Neural crest cell (in vitro differentiated cells): ENCODE measurements around the gene ATP2B1. TPM values are rescaled to one million over a fixed set of nuclear protein-coding genes. Genes with fewer than 3 reads are reported as not detected.

Experiments
- DNase-seq: peaks from one replicate; pipeline ENCODE4 v3.0.0; 2021; ENCODE audit warnings: low read depth, mixed read lengths, low spot score
- H3K27ac Mint-ChIP-seq: one replicate; pipeline ENCODE4 v1.8.0; 2021; ENCODE audit warnings: mild to moderate bottlenecking, mixed read lengths; ENCODE audit not compliant: unreplicated experiment
- H3K27me3 Mint-ChIP-seq: 2 replicates; pipeline ENCODE4 v1.8.0; 2021; ENCODE audit warnings: low read depth, mild to moderate bottlenecking, mixed read lengths
- H3K36me3 Mint-ChIP-seq: 2 replicates; pipeline ENCODE4 v1.8.0; 2021; ENCODE audit warnings: low read depth, mild to moderate bottlenecking, mixed read lengths
- H3K4me1 Mint-ChIP-seq: 2 replicates; pipeline ENCODE4 v1.8.0; 2021; ENCODE audit warnings: mixed read lengths
- H3K4me3 Mint-ChIP-seq: one replicate; pipeline ENCODE4 v1.8.0; 2021; ENCODE audit warnings: mild to moderate bottlenecking, mixed read lengths
- H3K9me3 Mint-ChIP-seq: 2 replicates; pipeline ENCODE4 v1.8.0; 2021; ENCODE audit warnings: mixed read lengths
- CTCF ChIP-seq: fragments of 200-600 bp; sonication (generic); conservative IDR thresholded peaks from 2 replicates; pipeline ENCODE4 v1.5.0; 2021; ENCODE audit warnings: antibody characterized with exemption, mild to moderate bottlenecking
- total RNA-seq: library from RNA; stranded (reverse); gene quantifications from 2 replicates; pipeline ENCODE4 v1.2.1, GENCODE V29; 2021

The ATP2B1 gene
- total RNA-seq, 1 donor from 2014 or later, result 50.8 TPM

DNA sequence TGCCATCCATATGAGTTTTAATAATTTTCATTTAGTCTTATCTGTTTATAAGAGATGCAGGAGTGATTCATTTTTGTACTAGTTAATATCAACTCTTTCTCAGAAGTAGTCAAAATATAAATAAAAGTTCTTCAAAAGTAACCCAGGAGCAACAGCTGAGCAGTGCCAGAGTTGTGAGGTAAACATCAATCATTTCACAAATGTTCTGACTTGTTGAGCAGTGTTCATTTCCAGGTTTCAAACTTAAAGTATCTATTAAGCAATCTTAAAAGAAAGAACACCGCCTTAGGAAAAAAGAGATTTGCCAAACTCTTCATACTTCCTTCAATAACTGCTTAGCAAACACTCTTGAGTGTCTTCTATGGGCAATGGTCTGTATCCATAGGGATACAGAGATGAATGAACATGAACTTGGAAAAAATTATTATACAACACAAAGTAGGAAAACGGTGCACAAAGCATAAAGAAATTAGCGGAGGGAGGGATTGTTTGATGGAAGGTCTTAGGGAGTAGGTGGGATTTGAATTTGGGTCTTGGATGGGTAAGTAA is 140.9 kb downstream of the ATP2B1 start:
- Mint-ChIP-seq H3K27ac (no peak overlapping the region), H3K9me3 (peaks cover 3% of the 10 kb centered on the region), H3K27me3 (no peaks in the 10 kb centered on the region), H3K4me1 (no peaks in the 10 kb centered on the region), H3K36me3 (no peaks in the 10 kb centered on the region), H3K4me3 (no peak overlapping the region)
- DNase-seq, result no peak
- TF ChIP-seq CTCF, result no peak

GRCh38 chr12:89566615-89567014 is 142.0 kb downstream of the ATP2B1 start:
- no peak for DNase-seq
- Mint-ChIP-seq H3K4me3 (no peak overlapping the region), H3K9me3 (peaks cover 3% of the 10 kb centered on the region), H3K4me1 (no peaks in the 10 kb centered on the region), H3K36me3 (no peaks in the 10 kb centered on the region), H3K27me3 (no peaks in the 10 kb centered on the region), H3K27ac (no peak overlapping the region)
- TF ChIP-seq CTCF, result no peak

- peaks cover 3% of the 10 kb centered on the region for H3K9me3 Mint-ChIP-seq
- H3K36me3 Mint-ChIP-seq, result no peaks in the 10 kb centered on the region
- no peaks in the 10 kb centered on the region for H3K27me3 Mint-ChIP-seq
- no peak for DNase-seq
- no peak overlapping the region for H3K27ac Mint-ChIP-seq
- no peak overlapping the region for H3K4me3 Mint-ChIP-seq
- no peak for TF ChIP-seq CTCF
- H3K4me1 Mint-ChIP-seq, result no peaks in the 10 kb centered on the region
These were observed 143.6 kb downstream of the ATP2B1 start for GRCh38 chr12:89565002-89565401.

DNA sequence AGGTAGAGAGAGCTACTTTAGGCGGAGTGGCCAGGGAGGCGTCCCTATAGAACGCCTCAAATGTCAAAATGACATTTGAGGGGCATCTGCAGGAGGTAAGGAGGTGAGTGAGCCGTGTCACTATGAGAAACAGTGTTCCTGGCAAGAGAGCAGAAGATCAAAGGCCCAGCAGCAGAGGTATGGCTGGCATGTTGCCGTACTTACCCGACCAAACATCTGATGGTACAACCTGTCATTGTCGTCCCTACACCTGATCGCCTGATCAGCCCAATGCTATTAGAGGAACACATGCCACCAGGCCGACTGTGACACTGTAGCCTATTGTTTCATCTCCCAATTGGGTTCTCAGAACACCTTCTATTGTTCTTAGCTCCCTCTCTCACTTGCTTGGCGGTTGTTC is 148.9 kb downstream of the ATP2B1 start:
- H3K4me3 Mint-ChIP-seq, result no peak overlapping the region
- H3K9me3 Mint-ChIP-seq, result peaks cover 8% of the 10 kb centered on the region
- no peak for TF ChIP-seq CTCF
- no peaks in the 10 kb centered on the region for H3K36me3 Mint-ChIP-seq
- no peak for DNase-seq
- no peaks in the 10 kb centered on the region for H3K27me3 Mint-ChIP-seq
- H3K27ac Mint-ChIP-seq, result no peak overlapping the region
- peaks cover 4% of the 10 kb centered on the region for H3K4me1 Mint-ChIP-seq

DNA sequence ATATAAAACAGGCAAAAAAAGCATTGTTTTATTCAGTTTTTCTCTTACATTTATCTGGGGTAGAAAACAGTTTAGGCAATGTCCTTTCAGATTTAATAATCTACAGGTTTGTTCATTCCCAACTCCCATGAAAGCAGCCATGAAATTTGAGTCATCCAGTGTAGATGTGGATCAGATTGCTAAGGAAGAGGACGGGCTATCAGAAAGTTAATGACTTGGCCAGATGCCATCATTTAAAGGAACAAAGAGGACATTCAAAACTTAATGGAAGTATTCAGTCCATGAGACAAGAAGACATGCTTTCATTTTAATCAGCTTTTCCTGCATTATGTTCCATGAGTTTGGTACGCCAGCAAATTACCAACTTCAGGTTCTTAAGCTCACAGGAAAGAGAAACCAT is 151.7 kb downstream of the ATP2B1 start:
- H3K36me3 Mint-ChIP-seq, result no peaks in the 10 kb centered on the region

More for the DNA sequence above, 151.7 kb downstream of the ATP2B1 start:
- H3K9me3 Mint-ChIP-seq, result peaks cover 8% of the 10 kb centered on the region
- no peak overlapping the region for H3K27ac Mint-ChIP-seq
- no peak for DNase-seq
- H3K4me1 Mint-ChIP-seq, result peaks cover 4% of the 10 kb centered on the region
- TF ChIP-seq CTCF, result no peak
- H3K27me3 Mint-ChIP-seq, result no peaks in the 10 kb centered on the region
- no peak overlapping the region for H3K4me3 Mint-ChIP-seq
